Ascending aorta (tissue), 2 donors: Measurements from ENCODE around the gene ZNF408. TPM values are rescaled to one million over a fixed set of nuclear protein-coding genes. Genes with fewer than 3 reads are reported as not detected.

Experiments used
- DNase-seq, 2 donors: peaks; one replicate each; pipeline ENCODE4 v3.0.0-alpha.2; 2019; ENCODE audit warnings: low spot score in 2 of 2
- H3K27ac ChIP-seq, 2 donors: fragments of 200-600 bp; sonication (generic); one replicate each; pipeline ENCODE4 v1.5.1; 2016 to 2017; ENCODE audit warnings: mild to moderate bottlenecking in 1 of 2
- H3K27me3 ChIP-seq: fragments of 200-600 bp; sonication (generic); one replicate; pipeline ENCODE4 v1.5.1; 2017
- H3K36me3 ChIP-seq, 2 donors: fragments of 200-600 bp; sonication (generic); one replicate each; pipeline ENCODE4 v1.5.1; 2016
- H3K4me1 ChIP-seq, 2 donors: fragments of 200-600 bp; sonication (generic); one replicate each; pipeline ENCODE4 v1.5.1; 2016 to 2017; ENCODE audit warnings: mild to moderate bottlenecking in 1 of 2
- H3K4me3 ChIP-seq, 2 donors: fragments of 200-600 bp; sonication (generic); one replicate each; pipeline ENCODE4 v1.5.1; 2016 to 2017; ENCODE audit warnings: mild to moderate bottlenecking in 1 of 2
- H3K9me3 ChIP-seq, 2 donors: fragments of 200-600 bp; sonication (generic); one replicate each; pipeline ENCODE4 v1.5.1; 2016
- intact Hi-C: fragments of 100-400 bp; cut with DNase I; formaldehyde crosslinking; loops from one replicate; pipeline ENCODE4 v1.15.1; 2023
- total RNA-seq: library from RNA; depleted of rRNA; stranded (reverse); fragments of >200 nt; gene quantifications from one replicate; pipeline ENCODE4 v1.1.0, GENCODE V29; 2016
- TF ChIP-seq, protein P1 (sequence below), 3 experiments: fragments of 200-600 bp in 2 of 3; fragments of 450-650 bp in 1 of 3; sonication (generic) in 2 of 3; IDR thresholded peaks; one replicate each; pipeline ENCODE4 v1.5.1; 2016 to 2019; ENCODE audit warnings: antibody characterized with exemption in 3 of 3, mild to moderate bottlenecking in 1 of 3, moderate library complexity in 1 of 3

The ZNF408 gene
- total RNA-seq, 1 donor from 2014 or later = 9.7 TPM

GRCh38 chr11:46694607-46695006 is 6.2 kb upstream of the ZNF408 start:
- Histone ChIP-seq H3K36me3 (peaks cover 41 to 68% of the 10 kb centered on the region in 2 donors), H3K4me3 (no peak overlapping the region), H3K27me3 (no peaks in the 10 kb centered on the region), H3K9me3 (no peaks in the 10 kb centered on the region), H3K4me1 (peaks cover 23 to 61% of the 10 kb centered on the region in 2 donors), H3K27ac (peak overlapping the region; percentile 75 to 85)
- TF ChIP-seq, protein P1, sequence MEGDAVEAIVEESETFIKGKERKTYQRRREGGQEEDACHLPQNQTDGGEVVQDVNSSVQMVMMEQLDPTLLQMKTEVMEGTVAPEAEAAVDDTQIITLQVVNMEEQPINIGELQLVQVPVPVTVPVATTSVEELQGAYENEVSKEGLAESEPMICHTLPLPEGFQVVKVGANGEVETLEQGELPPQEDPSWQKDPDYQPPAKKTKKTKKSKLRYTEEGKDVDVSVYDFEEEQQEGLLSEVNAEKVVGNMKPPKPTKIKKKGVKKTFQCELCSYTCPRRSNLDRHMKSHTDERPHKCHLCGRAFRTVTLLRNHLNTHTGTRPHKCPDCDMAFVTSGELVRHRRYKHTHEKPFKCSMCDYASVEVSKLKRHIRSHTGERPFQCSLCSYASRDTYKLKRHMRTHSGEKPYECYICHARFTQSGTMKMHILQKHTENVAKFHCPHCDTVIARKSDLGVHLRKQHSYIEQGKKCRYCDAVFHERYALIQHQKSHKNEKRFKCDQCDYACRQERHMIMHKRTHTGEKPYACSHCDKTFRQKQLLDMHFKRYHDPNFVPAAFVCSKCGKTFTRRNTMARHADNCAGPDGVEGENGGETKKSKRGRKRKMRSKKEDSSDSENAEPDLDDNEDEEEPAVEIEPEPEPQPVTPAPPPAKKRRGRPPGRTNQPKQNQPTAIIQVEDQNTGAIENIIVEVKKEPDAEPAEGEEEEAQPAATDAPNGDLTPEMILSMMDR (IDR thresholded peaks at IDR 0.05) = no peak
- no peak for DNase-seq
- intact Hi-C loops = loop anchor here (5.0 kb wide), 1 partner anchor 47 kb away; no protein-coding TSS in a partner anchor

- intact Hi-C loops = loop anchor here (5.0 kb wide), 1 partner anchor 48 kb away; no protein-coding TSS in a partner anchor
- DNase-seq = no peak
- Histone ChIP-seq H3K4me3 (no peak overlapping the region), H3K27me3 (no peaks in the 10 kb centered on the region), H3K4me1 (peaks cover 23 to 63% of the 10 kb centered on the region in 2 donors), H3K9me3 (no peaks in the 10 kb centered on the region), H3K36me3 (peaks cover 41 to 60% of the 10 kb centered on the region in 2 donors), H3K27ac (peak overlapping the region; percentile 75 to 85)
- TF ChIP-seq, protein P1 (IDR thresholded peaks at IDR 0.05) = no peak
These were observed 5.3 kb upstream of the ZNF408 start for GRCh38 chr11:46695345-46696211.

DNA sequence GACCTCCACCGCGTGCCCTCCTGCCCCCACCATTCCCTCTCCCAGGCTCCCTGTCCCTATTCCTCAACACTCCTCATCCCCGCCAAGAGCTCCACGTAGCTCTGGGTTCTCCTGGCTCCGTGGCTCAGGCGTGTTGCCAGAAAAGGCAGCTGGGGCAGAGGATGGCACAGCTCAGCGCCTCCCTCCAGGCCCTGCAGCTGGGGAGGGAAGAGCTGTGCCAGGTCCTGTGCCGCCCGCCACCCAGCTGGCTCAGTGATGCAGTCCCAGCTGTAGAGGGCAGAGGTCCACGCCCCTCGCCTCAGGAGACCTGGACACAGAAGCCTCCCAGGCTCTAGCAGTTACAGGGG is 4.6 kb upstream of the ZNF408 start:
- Histone ChIP-seq H3K36me3 (peaks cover 36 to 53% of the 10 kb centered on the region in 2 donors), H3K27me3 (no peaks in the 10 kb centered on the region), H3K4me3 (no peak overlapping the region), H3K27ac (peak overlapping the region; percentile 75 to 85), H3K4me1 (peaks cover 23 to 63% of the 10 kb centered on the region in 2 donors), H3K9me3 (no peaks in the 10 kb centered on the region)
- intact Hi-C loops = loop anchor here (5.0 kb wide), 1 partner anchor 49 kb away; no protein-coding TSS in a partner anchor
- no peak for DNase-seq
- TF ChIP-seq, protein P1 (IDR thresholded peaks at IDR 0.05) = no peak

DNA sequence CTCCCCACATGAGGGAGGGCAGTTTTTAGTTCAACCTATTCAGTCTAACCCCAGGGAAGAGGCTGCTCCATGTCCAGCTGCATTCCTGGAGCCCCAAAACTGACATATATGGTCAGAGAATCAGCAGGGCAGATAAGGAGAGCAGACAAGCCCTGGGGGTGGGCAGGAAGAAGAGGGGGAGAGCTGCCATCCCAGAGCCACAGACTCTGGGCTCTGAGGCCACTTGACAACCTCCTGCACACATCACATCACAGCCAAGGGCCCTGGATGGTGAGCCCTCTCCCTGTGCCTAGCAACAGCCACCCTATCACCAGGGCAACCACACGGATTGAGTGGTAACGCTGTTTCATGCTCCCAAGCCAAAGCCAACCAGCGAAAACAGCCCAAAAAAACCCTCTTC is 3.5 kb upstream of the ZNF408 start:
- no peak for DNase-seq
- Histone ChIP-seq H3K36me3 (peaks cover 27 to 42% of the 10 kb centered on the region in 2 donors), H3K4me3 (peak overlapping the region in 1 of 2 donors; percentile 30), H3K27me3 (no peaks in the 10 kb centered on the region), H3K27ac (peak overlapping the region; percentile 75 to 85), H3K9me3 (no peaks in the 10 kb centered on the region), H3K4me1 (peaks cover 33 to 70% of the 10 kb centered on the region in 2 donors)
- intact Hi-C loops = loop anchor here (5.0 kb wide), 1 partner anchor 50 kb away; no protein-coding TSS in a partner anchor
- TF ChIP-seq, protein P1 (IDR thresholded peaks at IDR 0.05) = no peak

- Histone ChIP-seq H3K4me3 (peak overlapping the region in 1 of 2 donors; percentile 30), H3K4me1 (peaks cover 35 to 70% of the 10 kb centered on the region in 2 donors), H3K36me3 (peaks cover 30 to 42% of the 10 kb centered on the region in 2 donors), H3K9me3 (no peaks in the 10 kb centered on the region), H3K27ac (peak overlapping the region; percentile 75 to 85), H3K27me3 (no peaks in the 10 kb centered on the region)
- no peak for DNase-seq
- TF ChIP-seq, protein P1 (IDR thresholded peaks at IDR 0.05) = no peak
- intact Hi-C loops = loop anchor here (5.0 kb wide), 1 partner anchor 50 kb away; no protein-coding TSS in a partner anchor
These were observed 3.1 kb upstream of the ZNF408 start for GRCh38 chr11:46697723-46698122.
